ENCODE data around the gene CLSTN3.
"Not testable (repeated sequence)": the region's sequence is repeated elsewhere in the genome, so short reads cannot be mapped to it uniquely, and the experiment has no call there.

CLSTN3 gene

GRCh38 chr12:7103837-7104584, 26.2 kb upstream of the CLSTN3 start:
- no peak for DNase-seq (ENCODE audit: low spot score)

- DNase-seq (ENCODE audit: low spot score): no peak
Observed at GRCh38 chr12:7106082-7106481, 24.1 kb upstream of the CLSTN3 start.

GRCh38 chr12:7107181-7107580, 23.0 kb upstream of the CLSTN3 start:
- not testable (repeated sequence) for DNase-seq (ENCODE audit: low spot score)

- no peak for DNase-seq (ENCODE audit: low spot score)
Observed at GRCh38 chr12:7107636-7108002, 22.6 kb upstream of the CLSTN3 start.

- DNase-seq (ENCODE audit: low spot score): peak; percentile 75
Observed at GRCh38 chr12:7108003-7108795, 22.0 kb upstream of the CLSTN3 start.

GRCh38 chr12:7108796-7109571, 21.2 kb upstream of the CLSTN3 start, which contains the start of gene C1RL:
TSS of gene C1RL (minus strand) at chr12:7109214. CDS start at chr12:7109180, 34 bp downstream.
- peak; percentile 81 for DNase-seq (ENCODE audit: low spot score)

GRCh38 chr12:7109572-7109920, 20.6 kb upstream of the CLSTN3 start:
- no peak for DNase-seq (ENCODE audit: low spot score)

GRCh38 chr12:7110661-7111060, 19.5 kb upstream of the CLSTN3 start:
- DNase-seq (ENCODE audit: low spot score): no peak

GRCh38 chr12:7112041-7112440, 18.1 kb upstream of the CLSTN3 start:
- DNase-seq (ENCODE audit: low spot score): no peak

- DNase-seq (ENCODE audit: low spot score): peak; percentile 70
Observed at GRCh38 chr12:7113389-7113871, 16.7 kb upstream of the CLSTN3 start.

- no peak for DNase-seq (ENCODE audit: low spot score)
Observed at GRCh38 chr12:7114008-7114407, 16.2 kb upstream of the CLSTN3 start.

GRCh38 chr12:7114851-7115250, 15.3 kb upstream of the CLSTN3 start:
- no peak for DNase-seq (ENCODE audit: low spot score)

GRCh38 chr12:7116196-7116595, 14.0 kb upstream of the CLSTN3 start:
- no peak for DNase-seq (ENCODE audit: low spot score)

- no peak for DNase-seq (ENCODE audit: low spot score)
Observed at GRCh38 chr12:7116916-7117315, 13.3 kb upstream of the CLSTN3 start.

GRCh38 chr12:7117670-7118069, 12.5 kb upstream of the CLSTN3 start:
- DNase-seq (ENCODE audit: low spot score): no peak

GRCh38 chr12:7118881-7119280, 11.3 kb upstream of the CLSTN3 start:
- DNase-seq (ENCODE audit: low spot score): no peak

- DNase-seq (ENCODE audit: low spot score): no peak
Observed at GRCh38 chr12:7120166-7120565, 10.0 kb upstream of the CLSTN3 start.

- DNase-seq (ENCODE audit: low spot score): no peak
Observed at GRCh38 chr12:7121324-7121723, 8.8 kb upstream of the CLSTN3 start.

- no peak for DNase-seq (ENCODE audit: low spot score)
Observed at GRCh38 chr12:7122811-7123769, 7.1 kb upstream of the CLSTN3 start.

GRCh38 chr12:7123806-7124522, 6.2 kb upstream of the CLSTN3 start:
- no peak for DNase-seq (ENCODE audit: low spot score)

All from CD4-positive, alpha-beta T cell treated with Interleukin-15 for 4 hours (primary cell).